ENCODE measurements around the gene CCDC12.
A peak's percentile ranks its signal among the peaks of the same experiment; 100 is the strongest.
"Not testable (repeated sequence)": the region's sequence is repeated elsewhere in the genome, so short reads cannot be mapped to it uniquely, and the experiment has no call there.

CCDC12 gene

GRCh38 chr3:46921041-46921440, 55.5 kb downstream of the CCDC12 start:
- no peak for DNase-seq

GRCh38 chr3:46918634-46919033, 57.9 kb downstream of the CCDC12 start:
- no peak for DNase-seq

GRCh38 chr3:46918202-46918601, 58.3 kb downstream of the CCDC12 start:
- DNase-seq, result no peak

- DNase-seq, result no peak
These were observed 59.3 kb downstream of the CCDC12 start for GRCh38 chr3:46917257-46917656.

GRCh38 chr3:46916799-46917198, 59.7 kb downstream of the CCDC12 start:
- no peak for DNase-seq

- no peak for DNase-seq
These were observed 60.3 kb downstream of the CCDC12 start for GRCh38 chr3:46916278-46916677.

- DNase-seq, result no peak
These were observed 61.2 kb downstream of the CCDC12 start for GRCh38 chr3:46915297-46915822.

GRCh38 chr3:46914849-46915248, 61.7 kb downstream of the CCDC12 start:
- DNase-seq, result no peak

GRCh38 chr3:46913644-46914043, 62.9 kb downstream of the CCDC12 start:
- no peak for DNase-seq

GRCh38 chr3:46912986-46913385, 63.6 kb downstream of the CCDC12 start:
- DNase-seq, result no peak

- DNase-seq, result not testable (repeated sequence)
These were observed 65.6 kb downstream of the CCDC12 start for GRCh38 chr3:46910914-46911313.

- no peak for DNase-seq
These were observed 66.3 kb downstream of the CCDC12 start for GRCh38 chr3:46910166-46910760.

- DNase-seq, result peak; percentile 41 to 59 (median 54)
These were observed 66.9 kb downstream of the CCDC12 start for GRCh38 chr3:46909535-46910161.

- no peak for DNase-seq
These were observed 67.5 kb downstream of the CCDC12 start for GRCh38 chr3:46908986-46909534.

- no peak for DNase-seq
These were observed 68.1 kb downstream of the CCDC12 start for GRCh38 chr3:46908294-46908985.

- DNase-seq, result no peak
These were observed 68.6 kb downstream of the CCDC12 start for GRCh38 chr3:46907960-46908293.

- no peak for DNase-seq
These were observed 69.3 kb downstream of the CCDC12 start for GRCh38 chr3:46907271-46907670.

- no peak for DNase-seq
These were observed 70.0 kb downstream of the CCDC12 start for GRCh38 chr3:46906471-46907058.

- no peak for DNase-seq
These were observed 70.7 kb downstream of the CCDC12 start for GRCh38 chr3:46905661-46906451.

- DNase-seq, result no peak
These were observed 71.4 kb downstream of the CCDC12 start for GRCh38 chr3:46905213-46905560.

GRCh38 chr3:46904303-46905212, 72.0 kb downstream of the CCDC12 start:
- no peak for DNase-seq

All from activated CD4-positive, CD25-positive, alpha-beta regulatory T cell (primary cell).